HepG2 (cell line): ENCODE data around the gene ATP6V0D1.

ENCODE experiments used
- ATRX ChIP-seq: sonication (generic); formaldehyde crosslinking; IDR thresholded peaks from 2 replicates; pipeline ENCODE4 v1.4.0; 2020; ENCODE audit warnings: missing genetic modification reagents, borderline replicate concordance
- CTCF ChIP-seq: sonication (generic); formaldehyde crosslinking; IDR thresholded peaks from 2 replicates; pipeline ENCODE4 v1.5.0; 2020; ENCODE audit warnings: mild to moderate bottlenecking, missing genetic modification reagents, moderate library complexity
- GABPB1 ChIP-seq: IDR thresholded peaks from 2 replicates; pipeline ENCODE4 v1.6.1; 2016; ENCODE audit warnings: mild to moderate bottlenecking, missing genetic modification reagents, moderate library complexity, missing compliant biosample characterization
- SMARCE1 ChIP-seq: fragments of 450-650 bp; IDR thresholded peaks from 2 replicates; pipeline ENCODE4 v1.6.1; 2017; ENCODE audit warnings: borderline replicate concordance
- TARDBP ChIP-seq: sonication (generic); formaldehyde crosslinking; IDR thresholded peaks from 2 replicates; pipeline ENCODE4 v1.8.0; 2022; ENCODE audit warnings: mild to moderate bottlenecking, missing genetic modification reagents
- ZBTB39 ChIP-seq: sonication (generic); formaldehyde crosslinking; IDR thresholded peaks from 2 replicates; pipeline ENCODE4 v1.5.0; 2020; ENCODE audit warnings: missing genetic modification reagents
- ZNF205 ChIP-seq: IDR thresholded peaks from 2 replicates; pipeline ENCODE4 v1.6.1; 2018; ENCODE audit warnings: missing biosample characterization, missing genetic modification reagents
- ZNF274 ChIP-seq: sonication (generic); formaldehyde crosslinking; IDR thresholded peaks from 2 replicates; pipeline ENCODE4 v1.5.1; 2020; ENCODE audit warnings: mild to moderate bottlenecking, missing genetic modification reagents
- ZNF362 ChIP-seq: sonication (generic); formaldehyde crosslinking; IDR thresholded peaks from 2 replicates; pipeline ENCODE4 v1.4.0; 2020; ENCODE audit warnings: missing genetic modification reagents, mild to moderate bottlenecking, borderline replicate concordance
- ZNF513 ChIP-seq: sonication (generic); formaldehyde crosslinking; conservative IDR thresholded peaks from 2 replicates; pipeline ENCODE4 v1.5.0; 2020; ENCODE audit warnings: missing genetic modification reagents
- ZNF549 ChIP-seq: sonication (generic); formaldehyde crosslinking; IDR thresholded peaks from 2 replicates; pipeline ENCODE4 v1.5.0; 2020; ENCODE audit warnings: missing genetic modification reagents
- ZNF713 ChIP-seq: sonication (generic); formaldehyde crosslinking; IDR thresholded peaks from 2 replicates; pipeline ENCODE4 v1.4.0; 2020; ENCODE audit warnings: mild to moderate bottlenecking, missing genetic modification reagents
- ZNF766 ChIP-seq: sonication (generic); formaldehyde crosslinking; IDR thresholded peaks from 2 replicates; pipeline ENCODE4 v1.5.0; 2020; ENCODE audit warnings: missing genetic modification reagents, borderline replicate concordance

- no peak for TF ChIP-seq CTCF (CRISPR knock-in tag)
- TF ChIP-seq ZNF766 (CRISPR knock-in tag): no peak
- TF ChIP-seq SMARCE1: no peak
- no peak for TF ChIP-seq ATRX (CRISPR knock-in tag)
- TF ChIP-seq GABPB1 (CRISPR knock-in tag): no peak
- TF ChIP-seq ZNF713 (CRISPR knock-in tag): no peak
- TF ChIP-seq ZNF362 (CRISPR knock-in tag): no peak
- TF ChIP-seq ZNF205: no peak
- no peak for TF ChIP-seq TARDBP (CRISPR knock-in tag)
- TF ChIP-seq ZNF549: no peak
- no peak for TF ChIP-seq ZNF513 (CRISPR knock-in tag)
- no peak for TF ChIP-seq ZBTB39
- TF ChIP-seq ZNF274 (CRISPR knock-in tag): no peak
These were observed 8.6 kb upstream of the ATP6V0D1 start for GRCh38 chr16:67489401-67490083.
